Measurements from ENCODE around the gene ZNF777. TPM values are rescaled to one million over a fixed set of nuclear protein-coding genes. Genes with fewer than 3 reads are reported as not detected.

ZNF777 gene
- total and polyA plus RNA-seq, 12 donors: 3.5 to 16.2 (median 11.8) TPM

DNA sequence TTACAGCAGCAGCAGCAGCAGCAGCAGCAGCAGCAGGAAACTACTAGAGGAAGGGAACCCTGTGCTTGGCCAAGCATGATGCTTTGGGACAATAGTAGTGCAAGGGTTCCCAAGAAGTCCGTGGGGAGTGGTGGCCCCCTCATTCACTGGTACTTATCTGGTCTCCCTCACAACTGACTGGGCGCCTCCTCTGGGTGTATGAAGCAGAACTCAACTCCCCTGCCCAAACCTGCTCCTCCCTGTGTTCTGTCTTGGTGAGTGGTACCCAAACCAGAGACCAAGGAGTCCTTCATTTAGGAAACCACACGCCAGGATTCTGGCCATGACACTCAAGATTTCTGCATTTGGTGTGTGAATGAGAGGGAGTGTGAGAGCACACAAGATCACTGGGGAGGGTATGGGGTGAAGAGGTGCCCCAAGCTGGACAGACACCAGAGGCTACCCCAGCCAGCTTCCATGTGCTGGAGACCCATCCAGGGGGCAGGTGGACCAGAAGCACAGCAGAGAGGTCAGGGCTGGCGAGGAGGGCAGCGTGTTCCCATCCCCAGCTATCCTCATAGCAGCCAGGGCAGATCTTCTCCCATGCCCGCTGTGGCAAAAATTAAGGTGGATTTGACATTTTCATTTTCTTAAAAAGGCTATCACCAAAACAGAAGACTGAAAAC, 10.6 kb upstream of the ZNF777 start:
- Histone ChIP-seq H3K36me3 (replicated peaks in 1 of 2) (peaks cover 0 to 42% of the 10 kb centered on the region in 2 donors), H3K27ac (no peak overlapping the region), H3K27me3 (no peaks in the 10 kb centered on the region), H3K4me1 (replicated peaks in 1 of 2) (no peaks in the 10 kb centered on the region), H3K4me3 (no peak overlapping the region), H3K9me3 (replicated peaks in 1 of 3) (no peaks in the 10 kb centered on the region)
- TF ChIP-seq CTCF (IDR thresholded peaks at IDR 0.05) (no peak), POLR2A (IDR thresholded peaks at IDR 0.05) (no peak)
- no peak for DNase-seq
- WGBS, 4 donors: 94 to 100% (median 97%) methylated on average over 6 of the region's 6 CpGs
- intact Hi-C loops (cut with DNase I): no loop called here

DNA sequence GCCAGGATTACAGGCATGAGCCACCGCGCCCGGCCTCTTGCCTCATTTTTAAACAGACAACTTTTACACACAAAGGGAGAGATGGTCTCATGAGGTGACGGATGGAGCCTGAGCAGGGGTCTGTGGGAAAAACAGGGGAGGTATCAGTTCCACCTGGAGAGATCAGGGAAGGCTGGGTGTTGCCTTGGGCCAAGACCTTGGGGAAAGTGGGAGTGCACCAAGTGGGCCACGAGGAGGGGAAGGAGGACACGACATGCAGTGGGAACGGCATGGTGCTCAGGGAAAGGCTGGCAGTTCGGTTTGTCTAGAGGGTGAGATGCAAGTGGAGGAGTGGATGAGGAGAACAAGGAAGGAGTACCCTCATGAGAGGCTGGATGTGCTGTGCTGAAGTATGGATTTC, 8.9 kb upstream of the ZNF777 start:
- no peak overlapping the region for H3K4me3 ChIP-seq
- no peaks in the 10 kb centered on the region for H3K9me3 ChIP-seq (replicated peaks in 1 of 3)
- H3K27ac ChIP-seq: no peak overlapping the region
- peaks cover 0 to 26% of the 10 kb centered on the region in 2 donors for H3K36me3 ChIP-seq (replicated peaks in 1 of 2)
- 86 to 91% (median 91%) methylated on average over 8 of the region's 8 CpGs for WGBS, 4 donors
- no peak for DNase-seq
- TF ChIP-seq CTCF (IDR thresholded peaks at IDR 0.05) (no peak), POLR2A (IDR thresholded peaks at IDR 0.05) (no peak)
- H3K4me1 ChIP-seq (replicated peaks in 1 of 2): no peaks in the 10 kb centered on the region
- intact Hi-C loops (cut with DNase I): no loop called here
- H3K27me3 ChIP-seq: no peaks in the 10 kb centered on the region

DNA sequence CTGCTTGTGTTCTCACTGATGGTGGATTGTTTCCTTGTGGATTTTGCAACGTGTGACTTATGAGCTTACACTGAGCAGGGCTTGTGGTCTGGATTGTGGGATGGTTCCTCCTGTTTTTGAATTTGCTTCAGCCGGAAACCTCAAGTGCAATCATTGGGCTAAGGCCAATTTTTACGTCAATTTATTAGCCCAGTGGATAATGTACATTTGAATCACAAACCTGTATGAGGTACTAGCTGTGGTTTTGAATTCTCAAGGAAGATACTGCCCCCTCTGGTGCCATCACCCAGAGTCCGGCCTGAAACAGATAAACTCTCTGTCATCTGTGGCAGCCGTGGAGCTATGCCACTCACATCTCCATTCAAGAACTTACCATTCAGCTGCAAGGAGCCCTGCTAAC, 7.3 kb upstream of the ZNF777 start:
- DNase-seq: no peak
- H3K36me3 ChIP-seq (replicated peaks in 1 of 2): peaks cover 0 to 11% of the 10 kb centered on the region in 2 donors
- no peak overlapping the region for H3K27ac ChIP-seq
- intact Hi-C loops (cut with DNase I): no loop called here
- no peaks in the 10 kb centered on the region for H3K27me3 ChIP-seq
- 76 to 85% (median 79%) methylated on average over 5 of the region's 5 CpGs for WGBS, 4 donors
- no peaks in the 10 kb centered on the region for H3K9me3 ChIP-seq (replicated peaks in 1 of 3)
- TF ChIP-seq POLR2A (IDR thresholded peaks at IDR 0.05) (no peak), CTCF (IDR thresholded peaks at IDR 0.05) (no peak)
- H3K4me3 ChIP-seq: no peak overlapping the region
- H3K4me1 ChIP-seq (replicated peaks in 1 of 2): no peaks in the 10 kb centered on the region

GRCh38 chr7:149467321-149467859, 6.5 kb upstream of the ZNF777 start:
- 84 to 94% (median 91%) methylated on average over 1 of the region's 1 CpG for WGBS, 4 donors
- intact Hi-C loops (cut with DNase I): no loop called here
- no peak for TF ChIP-seq POLR2A (IDR thresholded peaks at IDR 0.05)
- TF ChIP-seq CTCF (IDR thresholded peaks at IDR 0.05): no peak

More at GRCh38 chr7:149467321-149467859, 6.5 kb upstream of the ZNF777 start:
- Histone ChIP-seq H3K4me3 (no peak overlapping the region), H3K9me3 (replicated peaks in 1 of 3) (no peaks in the 10 kb centered on the region), H3K4me1 (replicated peaks in 1 of 2) (no peaks in the 10 kb centered on the region), H3K36me3 (replicated peaks in 1 of 2) (peaks cover 0 to 3% of the 10 kb centered on the region in 2 donors), H3K27me3 (no peaks in the 10 kb centered on the region), H3K27ac (no peak overlapping the region)
- DNase-seq: no peak

Measured in adrenal gland (tissue), 12 donors.